Measurements from ENCODE around the gene ACTMAP. TPM values are rescaled to one million over a fixed set of nuclear protein-coding genes. Genes with fewer than 3 reads are reported as not detected.
A peak's percentile ranks its signal among the peaks of the same experiment; 100 is the strongest.

The ACTMAP gene
- total and polyA plus RNA-seq, 4 donors: 5.3 to 27.7 (median 15.3) TPM

- peaks cover 28 to 49% (median 42%) of the 10 kb centered on the region in 4 donors for H3K36me3 ChIP-seq (ENCODE audit: control insufficient read depth in 4 of 4, insufficient read depth in 4 of 4, low read length in 4 of 4)
- TF ChIP-seq CTCF (IDR thresholded peaks at IDR 0.05; ENCODE audit: control extremely low read depth, extremely low read depth): no peak
Measured at GRCh38 chr19:40726279-40726678, 24.0 kb downstream of the ACTMAP start.

GRCh38 chr19:40724855-40725254 lies 25.4 kb downstream of the ACTMAP start:
- peaks cover 0 to 6% (median 0%) of the 10 kb centered on the region in 4 donors for H3K9me3 ChIP-seq (ENCODE audit: control insufficient read depth in 4 of 4, insufficient read depth in 3 of 4, low read length in 3 of 4)
- peak overlapping the region in 1 of 2 donors; percentile 26 for H3K27ac ChIP-seq (ENCODE audit: low read depth in 1 of 2, low read length in 1 of 2)
- TF ChIP-seq CTCF (IDR thresholded peaks at IDR 0.05; ENCODE audit: control extremely low read depth, extremely low read depth): no peak
- peaks cover 19 to 37% (median 32%) of the 10 kb centered on the region in 4 donors for H3K36me3 ChIP-seq (ENCODE audit: control insufficient read depth in 4 of 4, insufficient read depth in 4 of 4, low read length in 4 of 4)
- H3K4me1 ChIP-seq (ENCODE audit: control insufficient read depth in 5 of 5, insufficient read depth in 5 of 5, low read length in 5 of 5): peaks cover 3 to 13% (median 9%) of the 10 kb centered on the region in 5 donors
- no peak for DNase-seq
- ATAC-seq (ENCODE audit: insufficient read depth, low FRiP score): no peak
- WGBS, 2 donors: 89 to 91% methylated on average over 3 of the region's 3 CpGs
- H3K9ac ChIP-seq (ENCODE audit: insufficient read depth in 1 of 2, low read length in 2 of 2): no peak overlapping the region
- no peaks in the 10 kb centered on the region for H3K27me3 ChIP-seq (ENCODE audit: control insufficient read depth in 3 of 3, insufficient read depth in 3 of 3, low read length in 2 of 3)
- no peak overlapping the region for H3K4me3 ChIP-seq

More at GRCh38 chr19:40726279-40726678, 24.0 kb downstream of the ACTMAP start:
- no peak for DNase-seq
- Histone ChIP-seq H3K27ac (ENCODE audit: low read depth in 1 of 2, low read length in 1 of 2) (no peak overlapping the region), H3K4me3 (no peak overlapping the region), H3K27me3 (ENCODE audit: control insufficient read depth in 3 of 3, insufficient read depth in 3 of 3, low read length in 2 of 3) (no peaks in the 10 kb centered on the region), H3K4me1 (ENCODE audit: control insufficient read depth in 5 of 5, insufficient read depth in 5 of 5, low read length in 5 of 5) (peaks cover 0 to 10% (median 0%) of the 10 kb centered on the region in 5 donors), H3K9me3 (ENCODE audit: control insufficient read depth in 4 of 4, insufficient read depth in 3 of 4, low read length in 3 of 4) (peaks cover 0 to 6% (median 0%) of the 10 kb centered on the region in 4 donors), H3K9ac (ENCODE audit: insufficient read depth in 1 of 2, low read length in 2 of 2) (no peak overlapping the region)
- WGBS, 2 donors: 97 to 99% methylated on average over 4 of the region's 4 CpGs
- ATAC-seq (ENCODE audit: insufficient read depth, low FRiP score): no peak

GRCh38 chr19:40724315-40724714 lies 26.0 kb downstream of the ACTMAP start:
- Histone ChIP-seq H3K27me3 (ENCODE audit: control insufficient read depth in 3 of 3, insufficient read depth in 3 of 3, low read length in 2 of 3) (no peaks in the 10 kb centered on the region), H3K27ac (ENCODE audit: low read depth in 1 of 2, low read length in 1 of 2) (no peak overlapping the region), H3K36me3 (ENCODE audit: control insufficient read depth in 4 of 4, insufficient read depth in 4 of 4, low read length in 4 of 4) (peaks cover 19 to 36% (median 31%) of the 10 kb centered on the region in 4 donors), H3K4me3 (no peak overlapping the region), H3K9me3 (ENCODE audit: control insufficient read depth in 4 of 4, insufficient read depth in 3 of 4, low read length in 3 of 4) (peaks cover 0 to 6% (median 0%) of the 10 kb centered on the region in 4 donors), H3K9ac (ENCODE audit: insufficient read depth in 1 of 2, low read length in 2 of 2) (no peak overlapping the region), H3K4me1 (ENCODE audit: control insufficient read depth in 5 of 5, insufficient read depth in 5 of 5, low read length in 5 of 5) (peaks cover 8 to 13% (median 9%) of the 10 kb centered on the region in 5 donors)
- WGBS, 2 donors: 95 to 97% methylated on average over 4 of the region's 4 CpGs
- no peak for DNase-seq
- TF ChIP-seq CTCF (IDR thresholded peaks at IDR 0.05; ENCODE audit: control extremely low read depth, extremely low read depth): no peak
- ATAC-seq (ENCODE audit: insufficient read depth, low FRiP score): no peak
